ENCODE results near the gene ZFP30.

DNA sequence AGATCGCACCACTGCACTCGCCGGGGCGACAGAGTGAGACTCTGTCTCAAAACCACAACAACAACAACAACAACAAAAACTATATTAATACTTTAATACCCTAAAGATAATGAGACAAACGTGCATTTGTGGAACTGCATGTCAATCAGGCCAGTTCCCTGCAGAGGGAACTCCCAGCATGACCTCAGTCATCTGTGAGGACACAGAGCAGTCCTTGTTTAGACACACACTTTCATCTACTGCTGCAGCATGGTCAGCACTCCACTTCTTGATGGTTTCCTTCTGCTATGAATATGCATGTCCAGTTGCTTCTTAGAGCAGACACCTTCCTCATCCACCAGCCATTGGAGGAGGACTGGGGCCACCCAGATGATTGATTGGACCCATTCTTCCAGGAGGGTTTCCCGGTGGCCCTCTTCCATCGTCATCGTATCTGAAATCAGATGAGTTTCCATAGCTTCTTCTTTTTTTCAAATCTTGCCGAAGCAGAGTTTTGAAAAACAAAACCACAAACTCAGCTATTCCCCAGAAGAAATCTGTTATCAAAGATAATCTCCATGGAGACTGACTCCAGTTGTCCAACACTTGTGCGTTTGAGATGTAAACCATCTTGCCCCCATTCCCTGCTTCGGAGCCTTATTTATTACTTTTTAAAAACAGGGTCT is 37.8 kb upstream of the ZFP30 start:
- TF ChIP-seq, protein P1, sequence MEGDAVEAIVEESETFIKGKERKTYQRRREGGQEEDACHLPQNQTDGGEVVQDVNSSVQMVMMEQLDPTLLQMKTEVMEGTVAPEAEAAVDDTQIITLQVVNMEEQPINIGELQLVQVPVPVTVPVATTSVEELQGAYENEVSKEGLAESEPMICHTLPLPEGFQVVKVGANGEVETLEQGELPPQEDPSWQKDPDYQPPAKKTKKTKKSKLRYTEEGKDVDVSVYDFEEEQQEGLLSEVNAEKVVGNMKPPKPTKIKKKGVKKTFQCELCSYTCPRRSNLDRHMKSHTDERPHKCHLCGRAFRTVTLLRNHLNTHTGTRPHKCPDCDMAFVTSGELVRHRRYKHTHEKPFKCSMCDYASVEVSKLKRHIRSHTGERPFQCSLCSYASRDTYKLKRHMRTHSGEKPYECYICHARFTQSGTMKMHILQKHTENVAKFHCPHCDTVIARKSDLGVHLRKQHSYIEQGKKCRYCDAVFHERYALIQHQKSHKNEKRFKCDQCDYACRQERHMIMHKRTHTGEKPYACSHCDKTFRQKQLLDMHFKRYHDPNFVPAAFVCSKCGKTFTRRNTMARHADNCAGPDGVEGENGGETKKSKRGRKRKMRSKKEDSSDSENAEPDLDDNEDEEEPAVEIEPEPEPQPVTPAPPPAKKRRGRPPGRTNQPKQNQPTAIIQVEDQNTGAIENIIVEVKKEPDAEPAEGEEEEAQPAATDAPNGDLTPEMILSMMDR (conservative IDR thresholded peaks at IDR 0.05; ENCODE audit: low read depth, low read length), result no peak
- TF ChIP-seq EZH2 (IDR thresholded peaks at IDR 0.05; ENCODE audit: low read length, unreplicated experiment) (no peak), EZH2phosphoT487 (IDR thresholded peaks at IDR 0.05; ENCODE audit: borderline replicate concordance, low read length) (no peak)
